PC-9 (cell line): ENCODE data around the gene FAM81A.

Source experiments
- CTCF ChIP-seq: fragments of 200-600 bp; sonication (generic); conservative IDR thresholded peaks from 2 replicates; pipeline ENCODE4 v1.6.1; 2017; ENCODE audit warnings: mixed run types, antibody characterized with exemption, mild to moderate bottlenecking, moderate library complexity
- EZH2 ChIP-seq: fragments of 200-600 bp; sonication (generic); IDR thresholded peaks from 2 replicates; pipeline ENCODE4 v1.8.0; 2017; ENCODE audit warnings: antibody characterized with exemption, low read depth

GRCh38 chr15:59492389-59493377, 54.7 kb downstream of the FAM81A start:
- TF ChIP-seq CTCF: peak; percentile 84
- no peak for TF ChIP-seq EZH2
